Hematopoietic multipotent progenitor cell treated with erythropoietin and hydrocortisone succinate and interleukin-3 and kit ligand, for 15 days (in vitro differentiated cells): ENCODE results near the gene PROZ.
"Not testable (repeated sequence)": the region's sequence is repeated elsewhere in the genome, so short reads cannot be mapped to it uniquely, and the experiment has no call there.

ENCODE experiments used
- DNase-seq: peaks from one replicate; pipeline ENCODE4 v3.0.0-alpha.2; 2015; ENCODE audit warnings: low spot score

Gene PROZ, protein sequence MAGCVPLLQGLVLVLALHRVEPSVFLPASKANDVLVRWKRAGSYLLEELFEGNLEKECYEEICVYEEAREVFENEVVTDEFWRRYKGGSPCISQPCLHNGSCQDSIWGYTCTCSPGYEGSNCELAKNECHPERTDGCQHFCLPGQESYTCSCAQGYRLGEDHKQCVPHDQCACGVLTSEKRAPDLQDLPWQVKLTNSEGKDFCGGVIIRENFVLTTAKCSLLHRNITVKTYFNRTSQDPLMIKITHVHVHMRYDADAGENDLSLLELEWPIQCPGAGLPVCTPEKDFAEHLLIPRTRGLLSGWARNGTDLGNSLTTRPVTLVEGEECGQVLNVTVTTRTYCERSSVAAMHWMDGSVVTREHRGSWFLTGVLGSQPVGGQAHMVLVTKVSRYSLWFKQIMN

DNA sequence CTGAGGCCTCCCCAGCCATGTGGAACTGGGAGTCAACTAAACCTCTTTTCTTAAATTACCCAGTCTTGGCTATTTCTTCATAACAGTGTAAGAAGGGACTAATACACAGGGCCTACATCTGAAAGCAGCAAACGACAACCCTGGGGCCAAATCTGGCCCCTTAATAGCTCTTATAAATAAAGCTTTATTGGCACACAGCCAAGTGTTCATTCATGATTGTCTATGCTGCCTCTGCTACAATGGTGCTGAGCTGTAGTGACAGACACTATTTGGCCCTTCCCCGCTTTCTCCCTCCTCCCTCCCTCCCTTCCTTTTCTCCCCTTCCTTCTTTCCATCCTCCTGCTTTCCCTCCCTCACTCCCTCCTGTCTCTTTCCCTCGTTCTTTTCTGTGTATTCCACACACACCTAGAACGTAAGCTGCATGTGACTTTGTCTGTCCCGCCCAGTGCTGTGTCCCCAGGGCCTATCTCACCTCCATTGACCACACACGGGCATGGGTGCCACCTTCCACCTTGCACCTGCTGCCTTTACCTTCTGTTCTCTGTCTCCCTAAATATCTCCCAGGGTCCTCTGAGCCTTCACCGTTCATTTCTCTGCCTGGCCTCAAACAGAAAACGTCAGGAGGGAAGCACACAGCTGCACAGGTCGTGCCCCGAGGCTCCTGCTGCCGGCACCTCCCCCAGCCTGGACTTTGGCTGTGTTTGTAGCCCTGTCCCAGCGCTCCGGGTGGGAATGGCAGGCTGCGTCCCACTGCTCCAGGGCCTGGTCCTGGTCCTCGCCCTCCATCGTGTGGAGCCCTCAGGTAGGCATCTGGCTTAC, at the start of gene PROZ:
PROZ (plus strand) TSS at position 720 of the 819 bp plus-strand sequence; CDS start at position 733, 13 bp downstream.
- DNase-seq = no peak

DNA sequence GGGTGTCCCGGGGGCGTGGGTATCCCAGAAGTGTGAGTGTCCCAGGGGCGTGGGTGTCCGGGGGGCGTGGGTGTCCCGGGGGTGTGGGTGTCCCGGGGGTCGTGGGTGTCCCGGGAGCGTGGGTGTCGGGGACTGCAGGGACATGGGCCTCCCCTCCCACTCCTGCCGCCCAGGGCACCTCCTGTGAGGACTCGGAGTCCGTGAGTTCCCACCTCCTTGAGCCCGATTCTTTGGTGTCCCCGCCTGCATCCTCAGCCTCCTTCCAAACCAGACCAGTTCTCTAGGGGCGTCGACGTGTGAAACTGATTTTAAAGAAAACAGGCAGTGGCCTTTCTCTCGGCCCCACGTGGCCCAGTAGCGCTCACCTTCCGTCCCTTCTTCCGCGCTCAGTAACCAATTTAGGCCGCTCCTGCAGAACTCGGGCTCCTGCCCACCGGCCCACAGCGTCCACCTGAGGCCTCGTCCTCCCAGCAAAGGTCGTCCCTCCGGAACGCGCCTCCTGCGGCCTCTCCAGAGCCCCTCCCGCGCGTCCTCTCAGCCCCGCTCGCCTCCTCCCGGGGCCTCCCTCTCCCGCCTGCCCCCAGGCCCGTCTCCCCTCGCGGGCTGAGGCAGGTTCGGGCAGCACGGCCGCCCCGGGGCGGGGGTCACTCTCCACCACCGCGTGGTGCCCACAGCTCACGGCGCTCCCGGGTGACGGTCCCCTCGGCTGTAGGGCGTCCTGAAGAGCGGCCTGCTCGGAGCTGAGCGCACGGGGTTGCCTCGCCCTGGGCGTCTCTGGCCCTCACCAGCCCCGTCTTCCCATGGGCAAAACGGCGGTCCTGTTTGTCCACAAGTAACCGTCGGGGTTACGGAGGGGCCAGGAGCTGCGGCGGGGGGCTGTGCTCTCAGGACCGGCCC, 49.0 kb upstream of the PROZ start:
- DNase-seq = no peak

DNA sequence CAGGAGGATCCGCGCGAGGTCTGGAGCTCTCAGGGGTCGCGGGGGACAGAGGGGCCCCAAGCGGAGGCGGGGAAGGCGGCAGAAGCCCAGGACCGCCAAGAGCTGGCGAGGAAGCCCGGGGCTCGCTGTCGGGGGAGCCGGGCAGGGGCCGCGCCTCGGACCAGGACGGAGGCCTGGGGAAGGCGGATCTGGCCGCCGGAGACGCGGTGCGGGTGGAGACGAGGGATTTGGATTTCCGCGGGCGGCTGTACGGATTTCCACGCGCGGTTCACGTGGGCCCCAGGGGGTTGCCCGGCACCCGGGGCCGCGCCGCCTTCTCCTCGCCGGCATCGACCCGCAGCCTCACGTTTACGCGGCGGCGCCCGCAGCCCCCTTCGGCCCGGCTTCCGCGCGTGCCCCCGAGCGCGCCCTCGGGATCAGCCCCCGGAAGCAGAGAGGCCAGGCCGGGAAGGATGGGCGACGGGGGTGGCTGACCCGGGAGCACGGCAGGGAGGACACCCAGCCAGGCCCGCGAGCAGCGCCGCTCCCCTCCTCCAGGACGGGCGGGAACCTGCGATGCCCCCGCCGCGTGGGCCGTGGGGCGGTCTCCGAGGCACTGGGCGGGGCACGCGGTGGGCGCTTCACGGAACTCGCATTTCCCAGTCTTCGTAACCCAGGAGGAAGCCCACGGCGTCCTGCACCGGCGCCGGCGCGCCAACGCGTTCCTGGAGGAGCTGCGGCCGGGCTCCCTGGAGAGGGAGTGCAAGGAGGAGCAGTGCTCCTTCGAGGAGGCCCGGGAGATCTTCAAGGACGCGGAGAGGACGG, 48.2 kb upstream of the PROZ start:
- no peak for DNase-seq

DNA sequence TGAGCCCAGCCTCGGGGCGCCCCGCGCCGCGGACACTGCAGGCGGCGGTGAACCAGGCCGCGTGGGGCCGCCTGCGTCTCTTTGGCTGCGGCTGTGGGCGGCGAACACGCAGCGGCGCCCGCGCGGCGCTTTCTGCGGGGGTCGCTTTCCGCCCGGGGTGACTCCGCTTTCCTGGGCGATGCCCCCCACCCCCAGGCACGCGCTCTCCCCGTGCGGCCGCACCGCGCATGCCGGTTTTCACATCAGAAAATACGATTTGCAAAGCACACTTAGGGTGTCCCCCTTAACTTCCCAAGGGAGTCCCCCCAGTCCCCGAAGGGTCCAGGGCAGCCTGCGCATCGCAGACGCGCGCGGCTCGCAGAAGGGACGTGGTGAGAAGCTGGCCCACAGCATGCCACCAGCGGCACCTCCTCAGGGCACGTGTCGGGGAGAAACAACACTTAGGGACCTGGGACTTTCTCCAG, 47.6 kb upstream of the PROZ start:
- no peak for DNase-seq

DNA sequence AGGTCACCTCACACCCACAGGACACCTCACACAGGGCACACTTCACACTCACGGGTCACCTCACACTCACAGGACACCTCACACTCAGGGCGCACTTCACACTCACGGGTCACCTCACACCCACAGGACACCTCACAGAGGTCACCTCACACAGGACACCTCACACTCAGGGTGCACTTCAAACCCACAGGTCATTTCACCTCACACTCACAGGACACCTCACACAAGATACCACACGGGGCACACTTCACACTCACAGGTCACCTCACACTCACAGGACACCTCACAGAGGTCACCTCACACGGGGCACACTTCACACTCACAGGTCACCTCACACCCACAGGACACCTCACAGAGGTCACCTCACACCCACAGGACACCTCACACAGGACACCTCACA, 46.6 kb upstream of the PROZ start:
- not testable (repeated sequence) for DNase-seq

DNA sequence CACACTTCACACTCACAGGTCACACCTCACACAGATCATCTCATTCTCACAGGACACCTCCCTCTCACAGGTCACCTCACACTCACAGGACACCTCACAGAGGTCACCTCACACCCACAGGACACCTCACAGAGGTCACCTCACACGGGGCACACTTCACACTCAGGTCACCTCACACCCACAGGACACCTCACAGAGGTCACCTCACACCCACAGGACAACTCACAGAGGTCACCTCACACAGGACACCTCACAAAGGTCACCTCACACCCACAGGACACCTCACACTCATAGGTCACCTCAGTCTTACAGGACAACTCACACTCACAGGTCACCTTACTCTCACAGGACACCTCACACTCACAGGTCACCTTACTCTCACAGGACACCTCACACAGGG, 46.0 kb upstream of the PROZ start:
- not testable (repeated sequence) for DNase-seq

DNA sequence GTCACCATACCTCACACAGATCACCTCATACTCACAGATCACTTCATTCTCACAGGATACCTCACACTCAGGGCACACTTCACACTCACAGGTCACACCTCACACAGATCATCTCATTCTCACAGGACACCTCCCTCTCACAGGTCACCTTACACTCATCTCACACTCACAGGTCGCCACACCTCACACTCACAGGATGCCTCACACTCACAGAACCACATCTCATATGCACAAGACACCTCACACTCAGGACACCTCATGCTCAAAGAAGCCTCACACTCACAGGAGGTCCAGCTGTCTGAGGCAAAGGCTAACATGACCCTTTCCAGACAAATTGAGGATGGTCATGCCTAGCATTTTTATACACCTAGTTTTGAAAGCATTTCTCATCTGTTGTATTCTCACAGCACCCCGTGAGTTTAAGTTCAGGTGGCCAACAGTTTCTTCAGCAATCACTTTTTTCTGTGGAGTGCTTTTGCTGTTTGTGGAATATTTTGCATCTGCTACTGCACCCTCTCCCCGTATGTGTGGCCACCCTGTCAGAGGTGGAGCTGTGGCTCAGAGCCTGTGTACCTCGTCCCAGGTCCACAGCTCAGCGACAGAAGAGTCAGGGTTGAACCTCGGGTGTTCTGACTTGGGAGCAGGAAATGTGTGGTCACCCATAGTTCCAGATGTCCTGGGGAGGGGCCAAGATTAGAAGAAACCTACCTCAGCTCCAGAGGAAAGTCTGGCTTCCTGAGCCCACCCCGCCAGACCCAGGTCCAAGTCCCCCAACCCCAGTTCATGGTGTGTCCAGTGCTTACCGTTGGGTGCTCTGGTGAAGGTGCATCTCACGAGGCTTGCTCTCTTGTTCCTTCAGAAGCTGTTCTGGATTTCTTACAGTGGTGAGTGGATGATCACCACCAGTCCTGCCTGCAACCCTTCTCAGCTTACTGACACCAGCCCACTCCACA, 45.3 kb upstream of the PROZ start:
- DNase-seq = no peak

DNA sequence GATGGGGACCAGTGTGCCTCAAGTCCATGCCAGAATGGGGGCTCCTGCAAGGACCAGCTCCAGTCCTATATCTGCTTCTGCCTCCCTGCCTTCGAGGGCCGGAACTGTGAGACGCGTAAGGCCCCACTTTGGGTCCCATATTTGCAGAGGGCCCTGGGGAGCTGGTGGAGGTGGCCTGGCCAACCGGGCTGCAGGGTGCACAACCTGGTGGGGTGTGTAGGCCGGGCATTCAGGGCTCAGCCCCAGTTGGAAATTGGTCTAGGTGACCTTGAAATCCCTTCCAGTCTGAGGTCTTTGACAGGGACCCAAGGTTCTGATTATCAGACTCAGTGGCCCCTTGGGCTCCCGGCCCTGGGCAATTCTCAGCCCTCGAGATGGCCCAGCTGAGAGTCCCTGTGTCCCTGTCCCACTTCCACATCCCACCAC, 44.6 kb upstream of the PROZ start:
- DNase-seq = no peak

DNA sequence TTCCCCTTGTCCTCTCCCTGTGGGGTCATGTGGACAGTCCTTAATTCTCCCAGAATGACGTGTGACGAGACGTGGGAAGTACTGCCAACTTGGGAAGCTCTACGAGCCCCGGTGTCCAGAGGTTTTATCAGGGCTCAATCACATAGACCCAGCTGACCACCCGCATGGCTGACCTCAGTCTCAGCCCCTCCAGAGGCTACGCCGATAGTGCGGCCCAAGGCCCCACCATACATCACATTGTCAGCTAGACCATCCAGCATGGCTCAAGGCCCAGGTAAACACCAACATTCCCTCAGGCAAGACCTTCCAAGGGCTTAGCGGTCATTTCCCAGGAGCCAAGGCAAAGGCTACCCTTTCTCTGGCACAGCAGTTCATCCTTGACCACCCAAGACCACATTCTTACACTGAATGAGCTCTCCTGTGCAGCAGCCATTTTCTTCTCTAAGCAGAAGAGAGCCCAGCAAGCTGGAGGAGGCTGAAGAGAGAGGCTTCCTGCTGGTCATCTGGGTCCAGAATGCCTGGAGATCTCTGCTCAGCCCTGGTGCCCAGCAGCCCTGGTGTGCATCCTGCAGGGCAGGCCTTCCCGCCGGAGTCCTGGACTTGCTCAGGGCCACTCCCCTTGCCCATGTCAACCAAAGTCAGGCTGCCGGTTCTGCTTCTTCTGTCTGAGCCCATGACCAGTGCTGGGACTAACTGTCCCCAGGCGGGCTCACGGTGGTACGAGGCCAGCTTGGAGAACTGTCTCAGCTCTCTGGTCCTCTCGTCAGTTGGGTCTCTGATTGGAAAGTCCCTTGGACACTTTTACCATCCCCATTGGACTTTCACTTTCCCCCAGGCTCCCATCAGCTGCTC, 43.7 kb upstream of the PROZ start:
- no peak for DNase-seq

DNA sequence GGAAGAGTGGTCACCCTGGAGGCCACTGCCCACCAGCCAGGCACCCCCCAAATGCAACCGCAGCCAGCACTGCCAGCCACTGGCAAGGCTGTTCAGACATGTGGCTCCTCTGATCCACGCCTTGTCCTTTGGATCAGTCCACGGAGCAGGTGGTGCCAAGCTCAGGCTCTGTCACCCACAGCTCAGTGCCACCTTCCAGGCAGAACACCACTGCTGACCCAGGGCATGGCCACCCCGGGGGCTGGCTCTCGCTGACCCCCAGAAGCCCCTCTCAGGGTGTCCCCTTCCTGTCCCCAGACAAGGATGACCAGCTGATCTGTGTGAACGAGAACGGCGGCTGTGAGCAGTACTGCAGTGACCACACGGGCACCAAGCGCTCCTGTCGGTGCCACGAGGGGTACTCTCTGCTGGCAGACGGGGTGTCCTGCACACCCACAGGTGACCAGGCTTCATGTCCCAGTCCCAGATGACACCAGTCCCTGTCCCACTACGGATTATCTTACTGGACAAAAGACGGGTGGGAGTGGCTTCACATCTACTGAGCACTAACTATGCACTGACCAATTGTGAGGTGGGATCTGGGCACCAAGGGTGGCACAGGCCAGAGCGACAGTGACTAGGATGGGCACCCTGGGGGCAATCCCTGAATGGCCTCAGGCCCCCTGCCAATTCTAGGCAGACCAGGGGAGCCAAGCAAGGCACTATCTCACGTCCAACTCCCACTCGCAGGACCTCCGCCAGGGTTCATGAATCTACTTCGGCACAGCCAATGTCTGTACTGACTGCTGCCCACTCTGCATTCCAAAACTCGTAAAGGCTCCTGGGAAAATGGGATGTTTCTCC, 42.9 kb upstream of the PROZ start:
- DNase-seq = no peak

DNA sequence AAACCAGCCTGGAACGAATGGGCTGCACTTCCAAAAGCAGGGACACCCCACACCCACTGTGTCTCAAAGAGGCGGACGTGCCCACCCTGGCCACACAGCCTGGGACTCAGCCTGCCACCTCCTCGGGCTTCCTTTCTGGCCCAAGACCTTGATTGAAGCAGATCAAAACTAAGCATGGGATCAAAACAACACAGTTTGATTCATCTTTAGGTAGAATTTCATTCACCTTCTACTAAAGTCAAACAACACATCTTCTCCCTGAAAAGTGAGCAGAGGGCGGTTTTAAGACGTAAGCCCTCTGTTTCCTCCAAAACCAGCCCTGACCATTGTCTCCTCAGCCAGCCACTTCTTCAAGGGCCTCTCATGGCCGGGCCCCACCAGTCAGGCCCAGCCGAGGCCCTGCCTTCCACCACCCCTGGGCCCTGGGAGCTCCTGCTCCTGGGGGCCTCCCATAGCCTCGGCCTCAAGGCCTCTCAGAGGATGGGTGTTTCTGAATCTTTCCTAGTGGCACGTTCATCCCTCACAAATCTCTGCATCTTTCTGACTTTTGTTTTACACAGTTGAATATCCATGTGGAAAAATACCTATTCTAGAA, 42.1 kb upstream of the PROZ start:
- DNase-seq = no peak

DNA sequence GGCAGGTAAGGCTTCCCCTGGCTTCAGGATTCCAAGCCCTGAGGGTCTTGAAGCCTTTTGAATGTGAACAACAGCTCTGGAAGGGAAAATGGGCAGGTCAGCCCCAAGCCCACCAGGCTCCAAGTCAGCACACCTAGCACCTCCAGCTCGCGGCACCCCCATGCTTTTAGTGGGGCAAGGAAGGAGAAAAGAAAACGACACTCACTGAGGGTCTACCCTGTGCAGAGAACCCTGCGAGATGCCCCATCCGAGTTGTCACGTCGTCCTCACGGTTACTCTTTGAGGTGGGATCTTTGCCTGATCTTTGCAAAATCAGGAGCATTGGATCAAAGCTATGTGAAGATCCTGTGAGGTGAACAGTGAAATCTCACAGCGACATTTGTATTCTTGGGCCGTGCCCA, 41.6 kb upstream of the PROZ start:
- DNase-seq = no peak

DNA sequence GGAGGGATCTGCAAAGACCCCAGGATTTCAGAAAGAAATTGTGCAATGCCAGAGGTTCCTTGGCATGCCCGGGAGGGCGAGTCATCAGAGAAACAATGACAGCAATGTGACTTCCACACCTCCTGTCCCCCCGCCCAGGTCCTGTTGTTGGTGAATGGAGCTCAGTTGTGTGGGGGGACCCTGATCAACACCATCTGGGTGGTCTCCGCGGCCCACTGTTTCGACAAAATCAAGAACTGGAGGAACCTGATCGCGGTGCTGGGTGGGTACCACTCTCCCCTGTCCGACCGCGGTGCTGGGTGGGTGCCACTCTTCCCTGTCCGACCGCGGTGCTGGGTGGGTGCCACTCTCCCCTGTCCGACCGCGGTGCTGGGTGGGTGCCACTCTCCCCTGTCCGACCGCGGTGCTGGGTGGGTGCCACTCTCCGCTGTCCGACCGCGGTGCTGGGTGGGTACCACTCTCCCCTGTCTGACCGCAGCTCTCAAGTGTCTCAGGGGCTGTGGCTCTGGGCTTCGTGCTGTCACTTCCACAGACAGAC, 41.0 kb upstream of the PROZ start:
- no peak for DNase-seq

DNA sequence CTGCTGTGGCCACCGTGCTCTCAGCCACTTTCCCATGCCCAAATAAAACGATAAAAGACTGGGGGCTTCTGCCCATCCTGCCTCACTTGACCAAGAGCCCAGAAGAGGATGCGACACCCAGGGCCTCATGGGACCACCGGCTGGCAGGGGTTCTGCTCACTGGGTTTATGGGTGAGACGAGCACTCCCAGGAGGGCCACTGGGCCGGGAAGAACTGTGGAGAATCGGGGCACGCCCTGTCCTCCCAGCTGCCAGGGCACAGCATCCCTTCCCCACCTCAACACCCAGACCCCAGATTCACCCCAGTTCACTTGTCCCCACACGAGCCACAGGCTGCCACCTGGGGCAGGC, 40.6 kb upstream of the PROZ start:
- no peak for DNase-seq

DNA sequence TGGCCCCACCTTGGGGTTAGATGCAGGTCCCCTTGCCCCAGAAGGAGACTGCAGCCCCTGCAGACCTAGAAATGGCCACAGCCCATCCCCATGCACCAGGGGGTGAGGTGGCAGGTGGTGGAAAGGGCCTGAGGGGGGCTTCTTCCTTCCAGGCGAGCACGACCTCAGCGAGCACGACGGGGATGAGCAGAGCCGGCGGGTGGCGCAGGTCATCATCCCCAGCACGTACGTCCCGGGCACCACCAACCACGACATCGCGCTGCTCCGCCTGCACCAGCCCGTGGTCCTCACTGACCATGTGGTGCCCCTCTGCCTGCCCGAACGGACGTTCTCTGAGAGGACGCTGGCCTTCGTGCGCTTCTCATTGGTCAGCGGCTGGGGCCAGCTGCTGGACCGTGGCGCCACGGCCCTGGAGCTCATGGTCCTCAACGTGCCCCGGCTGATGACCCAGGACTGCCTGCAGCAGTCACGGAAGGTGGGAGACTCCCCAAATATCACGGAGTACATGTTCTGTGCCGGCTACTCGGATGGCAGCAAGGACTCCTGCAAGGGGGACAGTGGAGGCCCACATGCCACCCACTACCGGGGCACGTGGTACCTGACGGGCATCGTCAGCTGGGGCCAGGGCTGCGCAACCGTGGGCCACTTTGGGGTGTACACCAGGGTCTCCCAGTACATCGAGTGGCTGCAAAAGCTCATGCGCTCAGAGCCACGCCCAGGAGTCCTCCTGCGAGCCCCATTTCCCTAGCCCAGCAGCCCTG, 40.0 kb upstream of the PROZ start:
- no peak for DNase-seq

DNA sequence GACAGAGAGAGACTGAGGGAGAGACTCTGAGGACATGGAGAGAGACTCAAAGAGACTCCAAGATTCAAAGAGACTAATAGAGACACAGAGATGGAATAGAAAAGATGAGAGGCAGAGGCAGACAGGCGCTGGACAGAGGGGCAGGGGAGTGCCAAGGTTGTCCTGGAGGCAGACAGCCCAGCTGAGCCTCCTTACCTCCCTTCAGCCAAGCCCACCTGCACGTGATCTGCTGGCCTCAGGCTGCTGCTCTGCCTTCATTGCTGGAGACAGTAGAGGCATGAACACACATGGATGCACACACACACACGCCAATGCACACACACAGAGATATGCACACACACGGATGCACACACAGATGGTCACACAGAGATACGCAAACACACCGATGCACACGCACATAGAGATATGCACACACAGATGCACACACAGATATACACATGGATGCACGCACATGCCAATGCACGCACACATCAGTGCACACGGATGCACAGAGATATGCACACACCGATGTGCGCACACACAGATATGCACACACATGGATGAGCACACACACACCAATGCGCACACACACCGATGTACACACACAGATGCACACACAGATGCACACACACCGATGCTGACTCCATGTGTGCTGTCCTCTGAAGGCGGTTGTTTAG, 39.2 kb upstream of the PROZ start:
- no peak for DNase-seq
